ENCODE measurements around the gene NUDT22. TPM values are rescaled to one million over a fixed set of nuclear protein-coding genes. Genes with fewer than 3 reads are reported as not detected.

The NUDT22 gene
- total RNA-seq, 1 experiment from 2014 or later = 72.4 TPM

DNA sequence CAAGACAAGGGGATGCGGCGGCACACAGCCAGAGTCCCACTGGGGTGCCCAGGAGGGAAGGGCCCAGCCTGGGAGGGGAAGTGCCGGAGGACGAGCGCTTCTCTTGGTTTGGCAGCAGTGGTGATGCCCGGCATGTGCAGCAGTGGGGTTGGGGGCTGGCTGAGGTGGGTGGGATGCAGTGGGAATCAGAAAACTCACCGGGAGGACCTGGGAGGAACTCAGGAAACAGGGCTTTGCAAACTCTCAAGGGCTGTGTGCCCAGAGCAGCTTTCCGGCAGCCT lies 16.6 kb upstream of the NUDT22 start:
- H3K36me3 ChIP-seq (ENCODE audit: insufficient read depth, low read length, poor library complexity, severe bottlenecking) = peaks cover 23% of the 10 kb centered on the region
- H3K9me3 ChIP-seq (ENCODE audit: low read depth, low read length, poor library complexity, severe bottlenecking) = no peaks in the 10 kb centered on the region
- intact Hi-C loops (cut with micrococcal nuclease; ENCODE audit: unreplicated experiment) = loop anchor here (5.0 kb wide), 1 partner anchor 38 kb away; the partner anchor contains the start of gene PPP1R14B
- H3K27me3 ChIP-seq (replicated peaks; ENCODE audit: insufficient read depth, low read depth, low read length, poor library complexity) = no peaks in the 10 kb centered on the region
- BruUV-seq (replicated peaks) = no TSS peak
- no peak overlapping the region for H3K4me3 ChIP-seq (ENCODE audit: low read depth, low read length, poor library complexity, severe bottlenecking)
- peak overlapping the region; percentile 93 for H3K27ac ChIP-seq (ENCODE audit: low read depth, low read length, poor library complexity, severe bottlenecking)
- peaks cover 55% of the 10 kb centered on the region for H3K4me1 ChIP-seq (ENCODE audit: insufficient read depth, low read length, poor library complexity, severe bottlenecking)
- ChIA-PET POLR2A (ENCODE audit: low non-redundant PET) (no interaction called here), CTCF (no interaction called here)
- TF ChIP-seq EZH2 (IDR thresholded peaks at IDR 0.05; ENCODE audit: borderline replicate concordance, low read depth, low read length, poor library complexity, severe bottlenecking) = no peak
- TF ChIP-seq, protein P1, sequence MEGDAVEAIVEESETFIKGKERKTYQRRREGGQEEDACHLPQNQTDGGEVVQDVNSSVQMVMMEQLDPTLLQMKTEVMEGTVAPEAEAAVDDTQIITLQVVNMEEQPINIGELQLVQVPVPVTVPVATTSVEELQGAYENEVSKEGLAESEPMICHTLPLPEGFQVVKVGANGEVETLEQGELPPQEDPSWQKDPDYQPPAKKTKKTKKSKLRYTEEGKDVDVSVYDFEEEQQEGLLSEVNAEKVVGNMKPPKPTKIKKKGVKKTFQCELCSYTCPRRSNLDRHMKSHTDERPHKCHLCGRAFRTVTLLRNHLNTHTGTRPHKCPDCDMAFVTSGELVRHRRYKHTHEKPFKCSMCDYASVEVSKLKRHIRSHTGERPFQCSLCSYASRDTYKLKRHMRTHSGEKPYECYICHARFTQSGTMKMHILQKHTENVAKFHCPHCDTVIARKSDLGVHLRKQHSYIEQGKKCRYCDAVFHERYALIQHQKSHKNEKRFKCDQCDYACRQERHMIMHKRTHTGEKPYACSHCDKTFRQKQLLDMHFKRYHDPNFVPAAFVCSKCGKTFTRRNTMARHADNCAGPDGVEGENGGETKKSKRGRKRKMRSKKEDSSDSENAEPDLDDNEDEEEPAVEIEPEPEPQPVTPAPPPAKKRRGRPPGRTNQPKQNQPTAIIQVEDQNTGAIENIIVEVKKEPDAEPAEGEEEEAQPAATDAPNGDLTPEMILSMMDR (conservative IDR thresholded peaks at IDR 0.05; ENCODE audit: low read depth, low read length) = no peak
- no peak for DNase-seq (ENCODE audit: low spot score)

DNA sequence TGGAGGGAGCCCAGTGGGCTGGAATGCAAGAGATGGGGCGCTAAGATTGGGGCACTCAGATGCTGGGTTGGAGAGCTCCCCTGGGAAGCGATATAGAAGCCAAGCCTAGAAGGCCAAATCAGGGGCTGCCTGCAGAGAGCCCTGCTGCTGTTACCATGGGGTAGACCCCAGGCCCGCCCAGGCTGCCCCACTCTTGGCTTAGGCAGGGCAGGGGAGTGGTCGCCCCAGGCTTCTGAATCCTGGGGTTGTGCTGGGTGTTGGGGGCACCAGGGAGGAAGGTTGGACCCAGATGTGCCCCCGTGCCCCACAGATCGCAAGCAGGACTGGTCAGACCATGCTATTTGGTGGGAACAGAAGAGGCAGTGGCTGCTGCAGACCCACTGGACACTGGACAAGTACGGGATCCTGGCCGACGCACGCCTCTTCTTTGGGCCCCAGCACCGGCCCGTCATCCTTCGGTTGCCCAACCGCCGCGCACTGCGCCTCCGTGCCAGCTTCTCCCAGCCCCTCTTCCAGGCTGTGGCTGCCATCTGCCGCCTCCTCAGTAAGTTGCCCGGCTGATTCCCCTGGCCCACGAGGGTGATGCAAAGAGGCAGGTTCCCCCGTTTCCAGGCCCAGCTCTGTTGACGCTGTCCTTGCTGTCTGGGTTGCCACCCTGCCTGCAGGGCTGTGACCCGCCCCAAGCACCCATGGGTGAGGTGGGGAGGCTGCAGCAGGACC lies 15.6 kb upstream of the NUDT22 start:
- ChIA-PET CTCF (interaction anchor here (0.5 kb wide), 1 partner anchor 42 kb away, joined by 6 read pairs; no protein-coding TSS in a partner anchor), POLR2A (ENCODE audit: low non-redundant PET) (interaction anchor here (0.6 kb wide), 1 partner anchor 15 kb away, joined by 7 read pairs; no protein-coding TSS in a partner anchor)
- H3K4me1 ChIP-seq (ENCODE audit: insufficient read depth, low read length, poor library complexity, severe bottlenecking) = peaks cover 55% of the 10 kb centered on the region
- no peak for TF ChIP-seq EZH2 (IDR thresholded peaks at IDR 0.05; ENCODE audit: borderline replicate concordance, low read depth, low read length, poor library complexity, severe bottlenecking)
- TF ChIP-seq, protein P1 (conservative IDR thresholded peaks at IDR 0.05; ENCODE audit: low read depth, low read length) = no peak
- no TSS peak for BruUV-seq (replicated peaks)
- H3K9me3 ChIP-seq (ENCODE audit: low read depth, low read length, poor library complexity, severe bottlenecking) = no peaks in the 10 kb centered on the region
- no peak overlapping the region for H3K27ac ChIP-seq (ENCODE audit: low read depth, low read length, poor library complexity, severe bottlenecking)
- no peak overlapping the region for H3K4me3 ChIP-seq (ENCODE audit: low read depth, low read length, poor library complexity, severe bottlenecking)
- no peak for DNase-seq (ENCODE audit: low spot score)
- H3K27me3 ChIP-seq (replicated peaks; ENCODE audit: insufficient read depth, low read depth, low read length, poor library complexity) = no peaks in the 10 kb centered on the region
- peaks cover 26% of the 10 kb centered on the region for H3K36me3 ChIP-seq (ENCODE audit: insufficient read depth, low read length, poor library complexity, severe bottlenecking)
- intact Hi-C loops (cut with micrococcal nuclease; ENCODE audit: unreplicated experiment) = no loop called here

DNA sequence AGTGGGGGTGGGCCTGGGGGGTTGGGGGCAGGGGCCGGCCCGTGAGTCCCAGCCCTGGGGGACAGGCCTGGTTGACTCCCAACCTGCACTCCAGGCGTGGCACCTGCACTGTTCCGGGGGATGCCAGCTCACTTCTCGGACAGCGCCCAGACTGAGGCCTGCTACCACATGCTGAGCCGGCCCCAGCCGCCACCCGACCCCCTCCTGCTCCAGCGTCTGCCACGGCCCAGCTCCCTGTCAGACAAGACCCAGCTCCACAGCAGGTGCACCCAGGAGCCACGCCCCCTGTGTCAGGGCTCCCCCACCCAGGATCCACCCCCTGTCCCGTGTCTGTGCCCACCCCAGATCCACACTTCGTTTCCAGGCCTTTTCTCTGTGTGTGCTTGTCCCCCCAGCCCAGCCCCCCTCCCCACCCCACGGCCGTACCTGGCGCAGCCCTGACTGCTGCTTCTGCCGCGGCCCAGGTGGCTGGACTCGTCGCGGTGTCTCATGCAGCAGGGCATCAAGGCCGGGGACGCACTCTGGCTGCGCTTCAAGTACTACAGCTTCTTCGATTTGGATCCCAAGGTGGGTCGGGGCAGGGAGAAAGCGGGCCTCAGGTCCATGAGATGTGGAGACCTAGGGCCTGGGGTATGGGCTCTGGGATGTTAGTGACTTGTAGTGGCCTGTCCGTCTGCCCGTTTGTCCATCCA lies 14.7 kb upstream of the NUDT22 start:
- POLR2A ChIA-PET (ENCODE audit: low non-redundant PET) = interaction anchor here (0.5 to 0.6 kb wide), 3 partner anchors 14 to 77 kb away, joined by 4 to 8 read pairs (median 7); no protein-coding TSS in a partner anchor
- intact Hi-C loops (cut with micrococcal nuclease; ENCODE audit: unreplicated experiment) = no loop called here
- Histone ChIP-seq H3K36me3 (ENCODE audit: insufficient read depth, low read length, poor library complexity, severe bottlenecking) (peaks cover 19% of the 10 kb centered on the region), H3K4me3 (ENCODE audit: low read depth, low read length, poor library complexity, severe bottlenecking) (no peak overlapping the region), H3K9me3 (ENCODE audit: low read depth, low read length, poor library complexity, severe bottlenecking) (no peaks in the 10 kb centered on the region), H3K27me3 (replicated peaks; ENCODE audit: insufficient read depth, low read depth, low read length, poor library complexity) (no peaks in the 10 kb centered on the region), H3K27ac (ENCODE audit: low read depth, low read length, poor library complexity, severe bottlenecking) (no peak overlapping the region), H3K4me1 (ENCODE audit: insufficient read depth, low read length, poor library complexity, severe bottlenecking) (peaks cover 50% of the 10 kb centered on the region)
- BruUV-seq (replicated peaks) = no TSS peak
- DNase-seq (ENCODE audit: low spot score) = no peak
- CTCF ChIA-PET = interaction anchor here (0.5 kb wide), 1 partner anchor 41 kb away, joined by 6 read pairs; no protein-coding TSS in a partner anchor
- no peak for TF ChIP-seq EZH2 (IDR thresholded peaks at IDR 0.05; ENCODE audit: borderline replicate concordance, low read depth, low read length, poor library complexity, severe bottlenecking)
- TF ChIP-seq, protein P1 (conservative IDR thresholded peaks at IDR 0.05; ENCODE audit: low read depth, low read length) = no peak

Data from A673 (cell line).